B cell (primary cell): ENCODE data around the gene SCEL.

Experiments
- EZH2 ChIP-seq: IDR thresholded peaks from 2 replicates; pipeline ENCODE4 v1.6.1; 2012; ENCODE audit warnings: borderline replicate concordance, low read depth, mild to moderate bottlenecking, moderate library complexity, low read length; ENCODE audit not compliant: insufficient read depth, poor library complexity, severe bottlenecking
- TF ChIP-seq, protein P1 (sequence below): fragments of 200-600 bp; IDR thresholded peaks from one replicate; pipeline ENCODE4 v1.8.0; 2022; ENCODE audit warnings: antibody characterized with exemption, mild to moderate bottlenecking

GRCh38 chr13:77583581-77583980, 48.1 kb downstream of the SCEL start:
- TF ChIP-seq, protein P1, sequence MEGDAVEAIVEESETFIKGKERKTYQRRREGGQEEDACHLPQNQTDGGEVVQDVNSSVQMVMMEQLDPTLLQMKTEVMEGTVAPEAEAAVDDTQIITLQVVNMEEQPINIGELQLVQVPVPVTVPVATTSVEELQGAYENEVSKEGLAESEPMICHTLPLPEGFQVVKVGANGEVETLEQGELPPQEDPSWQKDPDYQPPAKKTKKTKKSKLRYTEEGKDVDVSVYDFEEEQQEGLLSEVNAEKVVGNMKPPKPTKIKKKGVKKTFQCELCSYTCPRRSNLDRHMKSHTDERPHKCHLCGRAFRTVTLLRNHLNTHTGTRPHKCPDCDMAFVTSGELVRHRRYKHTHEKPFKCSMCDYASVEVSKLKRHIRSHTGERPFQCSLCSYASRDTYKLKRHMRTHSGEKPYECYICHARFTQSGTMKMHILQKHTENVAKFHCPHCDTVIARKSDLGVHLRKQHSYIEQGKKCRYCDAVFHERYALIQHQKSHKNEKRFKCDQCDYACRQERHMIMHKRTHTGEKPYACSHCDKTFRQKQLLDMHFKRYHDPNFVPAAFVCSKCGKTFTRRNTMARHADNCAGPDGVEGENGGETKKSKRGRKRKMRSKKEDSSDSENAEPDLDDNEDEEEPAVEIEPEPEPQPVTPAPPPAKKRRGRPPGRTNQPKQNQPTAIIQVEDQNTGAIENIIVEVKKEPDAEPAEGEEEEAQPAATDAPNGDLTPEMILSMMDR, result no peak
- no peak for TF ChIP-seq EZH2
